Measurements from ENCODE around the gene POLD1.
A peak's percentile ranks its signal among the peaks of the same experiment; 100 is the strongest.
"Not testable (repeated sequence)": the region's sequence is repeated elsewhere in the genome, so short reads cannot be mapped to it uniquely, and the experiment has no call there.

POLD1 gene

GRCh38 chr19:50420127-50420526 is 36.0 kb downstream of the POLD1 start:
- no peak for DNase-seq

DNA sequence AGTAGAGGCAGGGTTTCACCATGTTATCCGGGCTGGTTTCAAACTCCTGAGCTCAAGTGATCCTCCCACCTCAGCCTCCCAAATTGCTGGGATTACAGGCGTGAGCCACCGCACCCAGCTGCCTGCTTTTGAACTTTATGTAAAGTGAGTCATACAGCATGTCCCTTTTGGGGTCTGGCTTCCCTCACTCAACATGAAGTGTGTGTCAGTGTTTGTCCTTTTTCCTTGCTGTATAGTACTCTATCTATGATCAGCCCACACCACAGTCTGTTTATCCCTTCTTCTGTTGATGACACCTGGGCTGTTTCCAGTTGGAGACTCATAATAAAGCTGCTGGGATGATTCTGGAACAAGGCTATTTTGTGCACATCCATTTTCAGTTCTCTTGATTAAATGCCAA is 36.7 kb downstream of the POLD1 start:
- no peak for DNase-seq

GRCh38 chr19:50422397-50423278 is 38.5 kb downstream of the POLD1 start:
- DNase-seq, result no peak

DNA sequence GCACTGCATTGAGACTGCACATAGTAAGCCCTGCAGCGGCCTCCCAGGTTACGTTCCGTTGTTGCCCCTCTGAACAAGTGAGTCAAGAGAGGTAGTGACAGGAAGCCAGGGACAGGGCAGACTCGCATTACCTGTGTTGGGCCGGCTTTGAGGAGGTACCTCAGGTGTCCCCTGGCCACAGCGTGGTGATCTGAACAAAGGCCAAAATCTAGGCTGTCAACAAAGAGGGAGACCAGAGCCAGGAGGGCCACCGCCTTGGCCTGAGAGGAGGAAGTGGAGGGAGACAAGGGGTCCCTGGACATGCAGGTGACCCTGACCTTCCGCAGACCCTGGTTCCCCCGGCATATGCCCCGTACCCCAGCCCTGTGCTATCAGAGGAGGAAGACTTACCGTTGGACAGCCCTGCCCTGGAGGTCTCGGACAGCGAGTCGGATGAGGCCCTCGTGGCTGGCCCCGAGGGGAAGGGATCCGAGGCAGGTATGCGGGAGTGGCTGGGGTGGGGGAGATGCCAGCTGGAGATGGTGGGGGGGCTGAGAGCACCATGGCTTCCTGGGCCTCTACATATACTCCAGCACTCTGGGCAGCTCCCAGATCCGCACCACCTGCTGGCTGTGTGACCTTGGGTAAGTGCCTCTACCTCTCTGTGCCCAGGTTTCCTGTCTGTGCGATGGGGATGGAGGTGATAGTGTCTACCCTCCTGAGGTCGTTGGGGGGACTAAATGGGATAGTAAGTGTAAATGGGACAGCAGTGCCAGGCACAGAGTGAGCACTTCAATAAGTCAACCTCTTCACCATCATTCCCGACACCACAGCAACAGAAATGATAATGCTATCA is 39.3 kb downstream of the POLD1 start:
- DNase-seq, result no peak

GRCh38 chr19:50425581-50425980 is 41.4 kb downstream of the POLD1 start:
- no peak for DNase-seq

GRCh38 chr19:50427318-50427925 is 43.3 kb downstream of the POLD1 start:
- no peak for DNase-seq

GRCh38 chr19:50427997-50428425 is 43.9 kb downstream of the POLD1 start:
- DNase-seq, result no peak

DNA sequence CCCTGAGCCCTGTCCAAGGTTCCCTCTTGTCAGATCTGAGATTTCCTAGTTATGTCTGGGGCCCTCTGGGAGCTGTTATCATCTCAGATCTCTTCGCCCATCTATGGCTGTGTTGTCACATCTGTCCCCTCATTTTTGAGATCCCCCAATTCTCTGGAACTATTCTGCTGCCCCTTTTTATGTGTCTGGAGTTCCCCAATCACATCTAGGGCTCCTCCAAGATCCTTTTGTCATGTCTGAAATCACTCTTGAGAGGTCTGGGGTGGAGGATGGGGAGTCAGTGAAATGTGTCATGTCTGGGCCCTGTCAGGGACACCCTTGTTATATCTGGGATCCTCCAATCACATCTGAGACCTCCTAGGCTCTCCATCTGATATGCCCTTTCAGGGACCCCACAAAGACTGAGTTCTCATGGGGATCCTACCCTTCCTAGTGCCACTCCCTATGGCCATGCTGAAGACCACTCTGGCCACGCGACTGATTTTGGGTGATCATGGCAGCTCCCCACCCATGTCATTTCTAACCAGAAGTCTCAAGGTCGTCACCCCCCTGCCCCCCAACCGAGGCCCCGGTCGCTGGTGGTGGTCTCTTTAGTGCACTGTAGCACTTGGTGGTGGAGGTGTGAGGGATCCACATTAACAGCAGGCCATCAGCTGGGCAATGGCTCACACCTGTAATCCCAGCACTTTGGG is 44.8 kb downstream of the POLD1 start:
- DNase-seq, result no peak

GRCh38 chr19:50430888-50431342 is 46.8 kb downstream of the POLD1 start:
- no peak for DNase-seq

- DNase-seq, result peak; percentile 19
These were observed 47.4 kb downstream of the POLD1 start for GRCh38 chr19:50431343-50432220.

GRCh38 chr19:50432221-50433028 is 48.3 kb downstream of the POLD1 start, which contains the start of gene MYBPC2:
Gene MYBPC2, plus strand, starts transcription at chr19:50432892. Its CDS starts 62 bp downstream, at chr19:50432954.
- DNase-seq, result no peak

GRCh38 chr19:50433201-50434180 is 49.3 kb downstream of the POLD1 start:
- no peak for DNase-seq

- no peak for DNase-seq
These were observed 50.4 kb downstream of the POLD1 start for GRCh38 chr19:50434525-50434924.

DNA sequence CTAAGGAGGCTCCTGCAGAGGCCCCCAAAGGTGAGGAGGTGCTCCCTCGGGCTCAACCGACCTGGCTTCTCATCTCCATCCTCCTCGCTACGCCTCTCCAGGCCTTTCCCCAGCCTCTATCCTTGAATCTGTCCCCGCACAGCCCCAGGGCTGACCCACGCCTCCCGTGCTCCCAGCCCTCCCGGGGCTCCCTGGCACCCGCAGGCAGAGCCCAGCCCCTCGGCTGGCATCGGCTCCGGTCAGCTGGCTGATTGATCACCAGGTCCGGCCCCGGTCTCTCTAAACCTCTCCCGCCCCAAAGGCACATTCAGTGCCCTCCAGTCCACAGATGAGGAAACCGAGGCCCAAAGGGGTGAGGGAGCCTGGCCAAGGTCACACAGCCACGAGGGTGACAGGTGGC is 51.1 kb downstream of the POLD1 start:
- DNase-seq, result no peak

- no peak for DNase-seq
These were observed 51.5 kb downstream of the POLD1 start for GRCh38 chr19:50435627-50436026.

DNA sequence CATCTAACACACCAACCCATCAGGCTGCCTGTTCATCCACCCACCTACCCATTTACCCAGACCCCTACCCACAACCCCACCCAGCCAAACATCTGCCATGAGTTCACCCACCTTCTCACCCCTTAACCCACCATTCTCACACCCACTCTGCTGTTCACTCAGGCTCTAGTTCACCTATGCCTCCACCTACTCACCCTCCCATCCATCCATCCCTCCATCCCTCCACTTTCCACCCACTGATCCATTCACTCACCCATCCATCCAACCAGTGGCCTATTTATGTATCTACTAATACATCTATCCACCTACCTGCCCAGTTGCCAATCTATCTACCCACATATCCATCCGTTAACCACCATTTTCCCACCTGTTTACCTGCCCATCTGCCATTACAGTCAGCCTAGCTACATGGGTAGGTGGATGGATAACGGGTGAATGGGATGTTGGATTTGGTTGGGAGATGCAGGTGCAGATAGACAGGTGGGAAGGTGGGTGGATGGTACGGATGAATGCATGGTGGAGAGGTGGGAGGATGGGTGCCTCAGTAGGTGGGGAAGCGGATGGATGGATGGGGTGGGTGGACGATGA is 53.8 kb downstream of the POLD1 start:
- DNase-seq, result no peak

DNA sequence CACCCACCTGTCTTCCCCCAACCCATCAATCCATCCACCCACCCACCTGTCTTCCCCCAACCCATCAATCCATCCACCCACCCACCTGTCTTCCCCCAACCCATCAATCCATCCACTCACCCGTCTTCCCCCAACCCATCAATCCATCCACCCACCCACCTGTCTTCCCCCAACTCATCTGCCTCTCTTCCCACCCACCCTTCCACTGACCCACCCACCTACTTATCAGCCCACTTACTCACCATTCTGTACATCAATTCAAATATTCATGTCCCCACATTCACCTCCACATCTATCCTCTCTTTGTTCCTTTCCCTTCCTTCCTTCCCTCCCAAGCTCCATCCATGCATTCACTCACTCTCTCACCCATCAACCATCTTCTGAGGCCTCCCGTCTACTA is 55.0 kb downstream of the POLD1 start:
- not testable (repeated sequence) for DNase-seq

DNA sequence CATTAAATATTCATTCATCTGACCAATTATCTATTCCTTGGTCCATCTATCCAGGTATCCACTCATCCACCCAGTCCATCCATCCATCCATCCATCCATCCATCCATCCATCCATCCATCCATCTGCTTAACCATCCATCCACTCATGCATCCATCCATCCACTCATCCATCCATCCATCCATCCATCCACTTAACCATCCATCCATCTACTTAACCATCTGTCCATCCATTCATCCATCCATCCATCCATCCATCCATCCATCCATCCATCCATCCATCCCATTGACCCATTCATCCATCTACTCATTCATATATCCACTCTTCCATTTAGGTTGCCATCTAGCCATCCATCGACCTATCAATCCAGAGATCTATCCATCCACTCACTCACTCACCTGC is 59.9 kb downstream of the POLD1 start:
- no peak for DNase-seq

GRCh38 chr19:50447053-50447452 is 62.9 kb downstream of the POLD1 start:
- DNase-seq, result no peak

All from NCI-H524 treated with DMSO at 0.1 percent for 48 hours (cell line).